Activated T-cell treated with anti-CD3 and anti-CD28 coated beads, Interleukin-2, amount 50 U/mL, for 4 hours (primary cell): ENCODE measurements around the gene TNFRSF13B. TPM values are rescaled to one million over a fixed set of nuclear protein-coding genes. Genes with fewer than 3 reads are reported as not detected.
"Not testable (repeated sequence)": the region's sequence is repeated elsewhere in the genome, so short reads cannot be mapped to it uniquely, and the experiment has no call there.

Experiments used
- ATAC-seq, 2 donors: fragments of 200-7000 bp; cut with Tn5 transposase; one replicate each; pipeline ENCODE4 v1.10.0; 2021
- DNase-seq: peaks from one replicate; pipeline ENCODE4 v3.0.0-alpha.2; 2020
- H3K27me3 Mint-ChIP-seq: one replicate; pipeline ENCODE4 v1.8.0; 2021; ENCODE audit warnings: low read depth, mixed read lengths
- H3K36me3 Mint-ChIP-seq: one replicate; pipeline ENCODE4 v1.8.0; 2022; ENCODE audit warnings: mixed read lengths; ENCODE audit not compliant: insufficient read depth
- H3K4me1 Mint-ChIP-seq: one replicate; pipeline ENCODE4 v1.8.0; 2021; ENCODE audit warnings: low read depth, mixed read lengths
- H3K4me3 Mint-ChIP-seq: one replicate; pipeline ENCODE4 v1.8.0; 2021; ENCODE audit warnings: mild to moderate bottlenecking, moderate library complexity, mixed read lengths
- H3K9me3 Mint-ChIP-seq: one replicate; pipeline ENCODE4 v1.8.0; 2021; ENCODE audit warnings: mixed read lengths
- total RNA-seq, 3 donors: library from RNA; stranded (reverse); gene quantifications; one replicate each; pipeline ENCODE4 v1.2.1, GENCODE V29; 2021

The TNFRSF13B gene
- total RNA-seq, 3 donors from 2014 or later = 0.30 TPM; not detected in 2

GRCh38 chr17:16968786-16969185 lies 3.1 kb downstream of the TNFRSF13B start:
- no peak for DNase-seq
- no peaks in the 10 kb centered on the region for H3K36me3 Mint-ChIP-seq
- H3K4me3 Mint-ChIP-seq = no peak overlapping the region
- H3K4me1 Mint-ChIP-seq = peaks cover 3% of the 10 kb centered on the region
- ATAC-seq = no peak
- no peaks in the 10 kb centered on the region for H3K9me3 Mint-ChIP-seq
- peaks cover 2% of the 10 kb centered on the region for H3K27me3 Mint-ChIP-seq

DNA sequence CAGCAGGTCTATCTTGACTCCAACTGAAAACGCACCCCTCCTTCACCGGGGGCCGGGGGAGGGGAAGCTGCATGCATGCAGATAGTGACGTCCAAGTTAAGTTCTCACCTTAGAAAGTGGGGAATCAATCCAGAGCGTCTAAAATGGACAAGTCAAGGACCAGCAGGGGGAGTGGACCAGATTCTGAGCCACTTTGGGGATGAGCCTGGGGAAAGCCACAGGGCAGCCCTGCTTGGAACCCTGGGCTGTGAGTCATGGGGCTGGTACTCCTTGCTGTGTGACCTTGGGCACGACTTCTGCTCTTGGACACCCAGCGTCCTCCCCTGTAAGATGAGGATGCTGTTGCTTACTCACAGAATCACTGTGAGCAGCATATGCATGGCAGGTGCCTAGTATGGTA lies 9.1 kb downstream of the TNFRSF13B start:
- H3K4me3 Mint-ChIP-seq = no peak overlapping the region
- DNase-seq (no peak), ATAC-seq (no peak)
- H3K27me3 Mint-ChIP-seq = peaks cover 4% of the 10 kb centered on the region
- no peaks in the 10 kb centered on the region for H3K4me1 Mint-ChIP-seq
- H3K36me3 Mint-ChIP-seq = no peaks in the 10 kb centered on the region
- H3K9me3 Mint-ChIP-seq = peaks cover 10% of the 10 kb centered on the region

DNA sequence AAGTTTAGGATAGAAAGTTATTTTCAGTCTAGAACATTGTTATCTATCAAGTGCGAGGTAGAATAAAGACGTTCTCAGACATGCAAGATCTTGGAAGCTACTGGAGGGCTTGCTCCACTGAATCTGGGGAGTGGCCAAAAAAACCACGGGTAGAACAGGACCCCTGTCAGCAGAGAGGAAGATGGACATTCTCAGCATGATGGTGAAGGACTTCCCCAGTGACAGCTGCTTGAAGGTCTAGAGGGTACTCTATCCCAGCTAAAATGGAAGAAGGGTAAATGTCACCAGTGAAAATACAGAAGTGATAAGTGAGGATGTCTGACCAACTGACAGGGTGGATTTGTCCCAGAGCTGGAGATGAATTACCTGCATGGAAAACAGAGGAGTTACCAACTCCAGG lies 10.1 kb downstream of the TNFRSF13B start:
- Mint-ChIP-seq H3K27me3 (peaks cover 5% of the 10 kb centered on the region), H3K4me1 (no peaks in the 10 kb centered on the region)
- DNase-seq = no peak

GRCh38 chr17:16961022-16961421 lies 10.9 kb downstream of the TNFRSF13B start:
- H3K4me3 Mint-ChIP-seq, H3K36me3 Mint-ChIP-seq, H3K4me1 Mint-ChIP-seq, ATAC-seq, DNase-seq: not testable (repeated sequence)
- Mint-ChIP-seq H3K27me3 (peaks cover 12% of the 10 kb centered on the region), H3K9me3 (peaks cover 10% of the 10 kb centered on the region)

More for the DNA sequence above, 10.1 kb downstream of the TNFRSF13B start:
- ATAC-seq = no peak
- Mint-ChIP-seq H3K36me3 (no peaks in the 10 kb centered on the region), H3K4me3 (no peak overlapping the region), H3K9me3 (peaks cover 10% of the 10 kb centered on the region)

- not testable (repeated sequence) for H3K9me3 Mint-ChIP-seq, H3K4me1 Mint-ChIP-seq, DNase-seq, H3K36me3 Mint-ChIP-seq, H3K4me3 Mint-ChIP-seq, ATAC-seq
- H3K27me3 Mint-ChIP-seq = peaks cover 45% of the 10 kb centered on the region
Observed at GRCh38 chr17:16955011-16955410, 16.9 kb downstream of the TNFRSF13B start.

DNA sequence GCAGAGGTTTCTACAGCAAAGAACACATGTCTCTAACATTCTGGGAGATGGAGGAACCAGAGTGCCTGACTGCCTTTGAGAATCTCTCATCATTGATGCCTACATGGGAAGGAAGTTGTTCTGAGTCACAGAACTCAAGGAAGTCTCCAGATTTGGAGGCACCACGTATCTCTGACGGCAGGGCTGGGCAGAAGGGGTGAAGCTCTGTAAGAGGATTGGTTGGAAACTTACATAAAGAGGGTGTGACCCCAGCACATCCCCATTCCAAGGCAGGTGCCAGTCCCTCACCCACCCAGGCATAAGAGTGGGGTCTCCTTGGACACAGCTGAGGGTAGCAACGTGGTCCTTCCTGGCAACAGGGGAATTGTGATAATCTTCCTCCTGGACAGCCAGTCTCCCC lies 17.4 kb downstream of the TNFRSF13B start:
- DNase-seq = no peak
- Mint-ChIP-seq H3K36me3 (no peaks in the 10 kb centered on the region), H3K27me3 (peaks cover 45% of the 10 kb centered on the region), H3K4me1 (no peaks in the 10 kb centered on the region), H3K4me3 (no peak overlapping the region), H3K9me3 (peaks cover 2% of the 10 kb centered on the region)
- no peak for ATAC-seq

DNA sequence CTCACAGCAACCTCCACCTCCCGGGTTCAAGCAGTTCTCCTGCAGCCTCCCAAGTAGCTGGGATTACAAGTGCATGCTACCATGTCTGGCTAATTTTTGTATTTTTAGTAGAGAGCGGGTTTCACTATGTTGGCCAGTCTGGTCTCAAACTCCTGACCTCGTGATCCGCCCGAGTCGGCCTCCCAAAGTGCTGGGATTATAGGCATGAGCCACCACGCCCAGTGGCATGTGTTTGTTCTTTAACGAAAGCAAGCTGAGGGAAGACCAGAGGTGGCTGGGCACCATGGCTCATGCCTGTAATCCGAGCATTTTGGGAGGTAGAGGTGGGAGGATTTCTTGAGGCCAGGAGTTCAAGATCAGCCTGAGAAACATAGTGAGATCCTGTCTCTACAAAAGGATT lies 18.1 kb downstream of the TNFRSF13B start:
- peaks cover 45% of the 10 kb centered on the region for H3K27me3 Mint-ChIP-seq

GRCh38 chr17:16953347-16953746 lies 18.6 kb downstream of the TNFRSF13B start:
- peaks cover 13% of the 10 kb centered on the region for H3K9me3 Mint-ChIP-seq
- ATAC-seq (no peak), DNase-seq (no peak)
- no peak overlapping the region for H3K4me3 Mint-ChIP-seq
- H3K4me1 Mint-ChIP-seq = no peaks in the 10 kb centered on the region
- peaks cover 2% of the 10 kb centered on the region for H3K36me3 Mint-ChIP-seq
- H3K27me3 Mint-ChIP-seq = peaks cover 45% of the 10 kb centered on the region

More for the DNA sequence above, 18.1 kb downstream of the TNFRSF13B start:
- Mint-ChIP-seq H3K4me1 (no peaks in the 10 kb centered on the region), H3K36me3 (peaks cover 2% of the 10 kb centered on the region), H3K9me3 (peaks cover 8% of the 10 kb centered on the region), H3K4me3 (peak overlapping the region; percentile 7)
- ATAC-seq (no peak), DNase-seq (no peak)

GRCh38 chr17:16952401-16952800 lies 19.5 kb downstream of the TNFRSF13B start:
- ATAC-seq (no peak), DNase-seq (no peak)
- Mint-ChIP-seq H3K4me1 (no peaks in the 10 kb centered on the region), H3K9me3 (peaks cover 18% of the 10 kb centered on the region), H3K36me3 (peaks cover 2% of the 10 kb centered on the region), H3K4me3 (no peak overlapping the region), H3K27me3 (peaks cover 45% of the 10 kb centered on the region)

DNA sequence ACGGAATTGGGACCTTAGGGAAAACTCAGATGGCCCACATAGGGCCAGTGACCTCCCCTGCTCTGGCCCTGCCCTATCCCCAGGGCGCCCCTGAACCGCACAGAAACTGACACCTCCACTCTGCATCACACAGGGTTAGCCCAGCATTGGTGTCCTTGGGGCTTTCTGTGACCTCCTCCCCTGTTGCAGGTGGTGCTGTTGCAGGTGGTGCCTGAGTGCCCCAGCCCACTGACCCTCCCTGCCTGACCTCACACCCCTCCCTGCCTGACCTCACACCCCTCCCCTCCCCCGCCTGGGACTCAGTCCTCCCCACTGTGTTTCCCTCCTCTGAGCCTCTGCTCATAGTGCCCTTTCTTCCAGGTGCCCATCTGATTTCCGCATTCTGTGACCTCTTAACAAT lies 21.4 kb downstream of the TNFRSF13B start:
- no peak for DNase-seq
- Mint-ChIP-seq H3K4me1 (no peaks in the 10 kb centered on the region), H3K27me3 (peaks cover 35% of the 10 kb centered on the region), H3K36me3 (peaks cover 2% of the 10 kb centered on the region), H3K9me3 (peaks cover 17% of the 10 kb centered on the region), H3K4me3 (no peak overlapping the region)
- no peak for ATAC-seq

- DNase-seq (no peak), ATAC-seq (no peak)
- Mint-ChIP-seq H3K27me3 (peaks cover 22% of the 10 kb centered on the region), H3K4me3 (no peak overlapping the region), H3K4me1 (no peaks in the 10 kb centered on the region), H3K9me3 (peaks cover 16% of the 10 kb centered on the region), H3K36me3 (peaks cover 2% of the 10 kb centered on the region)
Observed at GRCh38 chr17:16948587-16949376, 23.1 kb downstream of the TNFRSF13B start.

GRCh38 chr17:16947470-16947869 lies 24.4 kb downstream of the TNFRSF13B start:
- peaks cover 16% of the 10 kb centered on the region for H3K9me3 Mint-ChIP-seq

DNA sequence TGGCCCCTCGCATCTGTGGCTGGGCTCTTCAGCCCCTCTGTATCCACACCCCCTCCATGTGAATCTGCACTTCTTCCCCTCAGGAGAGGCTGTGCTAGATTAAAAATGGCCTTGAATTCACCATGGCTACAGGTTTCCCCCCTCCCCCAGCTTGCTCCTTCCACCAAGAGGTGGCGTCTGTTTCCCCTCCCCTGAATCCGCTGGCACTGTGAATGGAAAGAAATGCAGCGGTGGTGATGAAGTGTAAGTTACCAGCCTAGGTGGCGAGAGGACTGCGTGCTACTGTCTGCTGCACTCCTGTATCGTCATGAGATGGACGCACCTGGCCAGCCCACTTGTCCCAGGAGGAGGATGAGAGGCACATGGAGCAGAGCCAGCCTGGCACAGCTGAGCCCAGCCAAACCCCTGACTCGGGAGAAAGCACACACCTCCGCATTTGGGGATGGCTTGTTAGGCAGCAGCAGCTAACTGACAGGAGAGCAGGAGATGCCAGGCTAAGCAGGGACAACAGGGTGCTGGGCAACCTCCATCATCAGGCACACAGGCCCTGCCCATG lies 26.2 kb downstream of the TNFRSF13B start:
- no peak for DNase-seq
- no peaks in the 10 kb centered on the region for H3K4me1 Mint-ChIP-seq
- peaks cover 16% of the 10 kb centered on the region for H3K9me3 Mint-ChIP-seq
- no peak for ATAC-seq
- no peak overlapping the region for H3K4me3 Mint-ChIP-seq
- peaks cover 9% of the 10 kb centered on the region for H3K27me3 Mint-ChIP-seq
- peaks cover 2% of the 10 kb centered on the region for H3K36me3 Mint-ChIP-seq

More at GRCh38 chr17:16947470-16947869, 24.4 kb downstream of the TNFRSF13B start:
- H3K36me3 Mint-ChIP-seq = peaks cover 2% of the 10 kb centered on the region
- H3K4me3 Mint-ChIP-seq = no peak overlapping the region
- peaks cover 17% of the 10 kb centered on the region for H3K27me3 Mint-ChIP-seq
- DNase-seq = no peak
- no peaks in the 10 kb centered on the region for H3K4me1 Mint-ChIP-seq
- ATAC-seq = no peak

DNA sequence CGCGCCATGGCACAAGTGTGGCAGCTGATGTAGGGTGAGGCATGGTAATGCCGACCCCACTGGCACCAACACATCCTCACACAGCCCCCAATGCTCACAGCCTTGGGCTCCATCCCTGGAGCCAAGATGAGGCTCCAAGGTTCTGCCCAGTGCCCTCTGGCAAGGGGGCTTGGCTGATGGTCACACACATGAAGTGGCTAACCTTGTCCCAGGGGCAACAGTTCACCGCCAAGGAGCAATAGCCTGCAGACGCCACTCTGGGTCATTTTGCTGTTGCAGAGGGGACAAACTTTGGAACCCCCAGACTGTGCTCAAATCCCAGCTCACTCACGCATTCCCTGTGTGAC lies 26.8 kb downstream of the TNFRSF13B start:
- ATAC-seq = no peak
- peaks cover 2% of the 10 kb centered on the region for H3K36me3 Mint-ChIP-seq

More for the DNA sequence above, 26.8 kb downstream of the TNFRSF13B start:
- Mint-ChIP-seq H3K4me3 (no peak overlapping the region), H3K4me1 (no peaks in the 10 kb centered on the region), H3K27me3 (peaks cover 4% of the 10 kb centered on the region), H3K9me3 (peaks cover 16% of the 10 kb centered on the region)
- DNase-seq = no peak
